DND-41 (cell line): ENCODE results near the gene CEMIP.

Experiments used
- ATAC-seq: fragments of 200-7000 bp; cut with Tn5 transposase; 3 replicates; pipeline ENCODE4 v1.9.1; 2021; ENCODE audit warnings: low read depth; ENCODE audit not compliant: insufficient read depth
- DNase-seq: peaks from one replicate; pipeline ENCODE4 v3.0.0-alpha.2; 2020
- H2AFZ ChIP-seq: 2 replicates; pipeline ENCODE4 v1.6.0; 2012; ENCODE audit warnings: low read depth, low read length
- H3K27ac ChIP-seq: 2 replicates; pipeline ENCODE4 v1.5.1; 2012; ENCODE audit warnings: low read length, inconsistent platforms
- H3K27me3 ChIP-seq: fragments of 200-600 bp; sonication (generic); 2 replicates; pipeline ENCODE4 v1.6.0; 2012; ENCODE audit warnings: low read length, mild to moderate bottlenecking, inconsistent platforms; ENCODE audit not compliant: insufficient read depth, poor library complexity
- H3K36me3 ChIP-seq: 2 replicates; pipeline ENCODE4 v1.5.1; 2012; ENCODE audit warnings: low read length, inconsistent platforms; ENCODE audit not compliant: insufficient read depth
- H3K4me1 ChIP-seq: 2 replicates; pipeline ENCODE4 v1.5.1; 2012; ENCODE audit warnings: mild to moderate bottlenecking, low read length; ENCODE audit not compliant: insufficient read depth
- H3K4me2 ChIP-seq: 2 replicates; pipeline ENCODE4 v1.6.0; 2012; ENCODE audit warnings: mild to moderate bottlenecking, moderate library complexity, low read length, inconsistent platforms; ENCODE audit not compliant: insufficient read depth
- H3K4me3 ChIP-seq, 2 experiments: fragments of 200-600 bp in 1 of 2; shearing (Covaris generic) in 1 of 2; 2 replicates each; pipeline ENCODE4 v1.5.1; 2012 to 2016; ENCODE audit warnings: inconsistent platforms in 2 of 2, low read length in 2 of 2, mild to moderate bottlenecking in 2 of 2, low read depth in 1 of 2, moderate library complexity in 1 of 2
- H3K79me2 ChIP-seq: 2 replicates; pipeline ENCODE4 v1.6.0; 2012; ENCODE audit warnings: low read length, inconsistent platforms; ENCODE audit not compliant: insufficient read depth
- H3K9ac ChIP-seq: 2 replicates; pipeline ENCODE4 v1.6.0; 2012; ENCODE audit warnings: low read depth, mild to moderate bottlenecking, inconsistent platforms, low read length, moderate library complexity
- H3K9me3 ChIP-seq: 2 replicates; pipeline ENCODE4 v1.5.1; 2012; ENCODE audit warnings: low read length, moderate library complexity, mild to moderate bottlenecking, inconsistent platforms; ENCODE audit not compliant: insufficient read depth, severe bottlenecking
- H4K20me1 ChIP-seq: 2 replicates; pipeline ENCODE4 v1.6.0; 2012; ENCODE audit warnings: low read length; ENCODE audit not compliant: insufficient read depth
- EZH2 ChIP-seq: IDR thresholded peaks from 3 replicates; pipeline ENCODE4 v1.6.1; 2012; ENCODE audit warnings: borderline replicate concordance, low read depth, mild to moderate bottlenecking, moderate library complexity, low read length, inconsistent platforms; ENCODE audit not compliant: severe bottlenecking
- TF ChIP-seq, protein P1 (sequence below): IDR thresholded peaks from 2 replicates; pipeline ENCODE4 v1.5.1; 2012; ENCODE audit warnings: borderline replicate concordance, low read length, moderate library complexity, mild to moderate bottlenecking; ENCODE audit not compliant: poor library complexity, severe bottlenecking; ENCODE audit errors: extremely low read depth

CEMIP gene

DNA sequence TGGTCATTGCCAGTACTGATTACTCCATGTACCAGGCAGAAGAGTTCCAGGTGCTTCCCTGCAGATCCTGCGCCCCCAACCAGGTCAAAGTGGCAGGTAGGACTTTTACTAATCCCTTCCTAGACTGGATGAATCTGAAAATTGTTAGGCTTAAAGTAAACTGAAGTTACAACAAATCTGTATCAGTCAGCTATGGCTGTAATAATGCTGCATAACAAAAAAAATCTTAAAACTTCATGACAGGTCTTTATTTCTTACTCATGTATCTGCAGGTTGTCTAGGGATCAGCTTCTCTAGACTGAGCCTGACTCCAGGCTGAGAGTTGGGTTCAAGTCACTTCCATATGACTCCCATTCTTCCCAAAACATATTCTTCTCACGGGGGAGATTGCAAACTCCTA is 116.8 kb downstream of the CEMIP start:
- H3K27me3 ChIP-seq = no peaks in the 10 kb centered on the region
- H3K9me3 ChIP-seq = no peaks in the 10 kb centered on the region

DNA sequence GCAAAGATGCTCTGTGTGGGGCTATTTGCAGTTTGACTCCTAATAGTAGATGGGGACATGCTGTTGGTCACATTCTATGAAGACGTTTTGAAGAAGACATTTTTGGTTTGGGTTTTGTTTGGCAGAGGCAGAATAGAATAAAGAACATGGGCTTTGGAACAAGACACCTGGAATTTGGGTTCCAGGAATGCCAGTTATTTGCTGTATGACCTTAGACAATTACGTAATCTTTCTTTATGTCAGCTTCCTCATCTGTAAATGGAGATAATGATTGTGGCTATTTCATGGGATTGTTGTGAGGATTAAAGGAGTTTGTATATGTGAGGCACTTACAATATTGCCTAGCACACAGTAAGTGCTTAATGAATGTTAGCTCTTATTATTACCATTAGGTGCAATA is 118.9 kb downstream of the CEMIP start:
- no peak overlapping the region for H3K4me2 ChIP-seq
- ATAC-seq (no peak), DNase-seq (no peak)
- H3K36me3 ChIP-seq = no peaks in the 10 kb centered on the region
- no peak for TF ChIP-seq EZH2
- TF ChIP-seq, protein P1, sequence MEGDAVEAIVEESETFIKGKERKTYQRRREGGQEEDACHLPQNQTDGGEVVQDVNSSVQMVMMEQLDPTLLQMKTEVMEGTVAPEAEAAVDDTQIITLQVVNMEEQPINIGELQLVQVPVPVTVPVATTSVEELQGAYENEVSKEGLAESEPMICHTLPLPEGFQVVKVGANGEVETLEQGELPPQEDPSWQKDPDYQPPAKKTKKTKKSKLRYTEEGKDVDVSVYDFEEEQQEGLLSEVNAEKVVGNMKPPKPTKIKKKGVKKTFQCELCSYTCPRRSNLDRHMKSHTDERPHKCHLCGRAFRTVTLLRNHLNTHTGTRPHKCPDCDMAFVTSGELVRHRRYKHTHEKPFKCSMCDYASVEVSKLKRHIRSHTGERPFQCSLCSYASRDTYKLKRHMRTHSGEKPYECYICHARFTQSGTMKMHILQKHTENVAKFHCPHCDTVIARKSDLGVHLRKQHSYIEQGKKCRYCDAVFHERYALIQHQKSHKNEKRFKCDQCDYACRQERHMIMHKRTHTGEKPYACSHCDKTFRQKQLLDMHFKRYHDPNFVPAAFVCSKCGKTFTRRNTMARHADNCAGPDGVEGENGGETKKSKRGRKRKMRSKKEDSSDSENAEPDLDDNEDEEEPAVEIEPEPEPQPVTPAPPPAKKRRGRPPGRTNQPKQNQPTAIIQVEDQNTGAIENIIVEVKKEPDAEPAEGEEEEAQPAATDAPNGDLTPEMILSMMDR = no peak
- H3K9me3 ChIP-seq = no peaks in the 10 kb centered on the region
- H3K9ac ChIP-seq = no peak overlapping the region
- no peak overlapping the region for H3K27ac ChIP-seq
- no peak overlapping the region for H2AFZ ChIP-seq
- H3K4me1 ChIP-seq = no peaks in the 10 kb centered on the region
- no peaks in the 10 kb centered on the region for H3K79me2 ChIP-seq
- no peaks in the 10 kb centered on the region for H4K20me1 ChIP-seq
- H3K4me3 ChIP-seq = no peak overlapping the region
- no peaks in the 10 kb centered on the region for H3K27me3 ChIP-seq

More for the DNA sequence above, 116.8 kb downstream of the CEMIP start:
- no peak overlapping the region for H3K27ac ChIP-seq
- no peaks in the 10 kb centered on the region for H3K36me3 ChIP-seq
- no peak for ATAC-seq
- DNase-seq = no peak
- TF ChIP-seq EZH2 = no peak
- TF ChIP-seq, protein P1 = no peak
- no peaks in the 10 kb centered on the region for H3K4me1 ChIP-seq
- H3K4me3 ChIP-seq = no peak overlapping the region
- no peaks in the 10 kb centered on the region for H4K20me1 ChIP-seq
- no peak overlapping the region for H3K4me2 ChIP-seq
- no peaks in the 10 kb centered on the region for H3K79me2 ChIP-seq
- H2AFZ ChIP-seq = no peak overlapping the region
- H3K9ac ChIP-seq = no peak overlapping the region

DNA sequence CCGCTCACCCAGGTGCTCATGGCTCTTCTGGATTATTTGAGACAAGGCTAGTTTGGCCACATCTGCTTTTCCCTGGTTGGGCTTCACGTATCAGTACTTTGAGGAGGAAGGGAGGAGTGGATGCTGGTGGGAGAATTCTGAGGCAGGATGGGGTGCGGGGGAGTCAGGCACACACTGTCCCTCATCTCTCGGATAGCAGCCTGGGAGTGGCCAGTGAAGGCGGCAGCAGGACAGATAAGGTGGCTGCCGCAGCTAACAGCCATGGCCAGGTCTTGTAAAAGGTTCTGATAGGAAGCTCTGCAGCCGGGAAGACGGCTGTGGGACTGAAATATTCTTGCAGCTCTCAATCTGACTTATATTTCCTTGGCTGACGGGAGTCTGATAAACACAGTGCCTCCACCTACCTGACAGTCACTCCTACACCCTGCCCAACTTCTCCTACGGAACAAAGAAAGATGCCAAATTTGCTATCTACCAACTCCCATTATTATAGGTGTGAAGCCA is 123.2 kb downstream of the CEMIP start:
- H2AFZ ChIP-seq = no peak overlapping the region
- H3K4me3 ChIP-seq = no peak overlapping the region
- TF ChIP-seq, protein P1 = no peak
- TF ChIP-seq EZH2 = no peak
- DNase-seq (no peak), ATAC-seq (no peak)
- H3K79me2 ChIP-seq = no peaks in the 10 kb centered on the region
- no peak overlapping the region for H3K27ac ChIP-seq
- H3K4me2 ChIP-seq = no peak overlapping the region
- no peaks in the 10 kb centered on the region for H3K9me3 ChIP-seq
- H3K4me1 ChIP-seq = no peaks in the 10 kb centered on the region
- H3K9ac ChIP-seq = no peak overlapping the region
- H4K20me1 ChIP-seq = no peaks in the 10 kb centered on the region
- no peaks in the 10 kb centered on the region for H3K27me3 ChIP-seq
- H3K36me3 ChIP-seq = no peaks in the 10 kb centered on the region

DNA sequence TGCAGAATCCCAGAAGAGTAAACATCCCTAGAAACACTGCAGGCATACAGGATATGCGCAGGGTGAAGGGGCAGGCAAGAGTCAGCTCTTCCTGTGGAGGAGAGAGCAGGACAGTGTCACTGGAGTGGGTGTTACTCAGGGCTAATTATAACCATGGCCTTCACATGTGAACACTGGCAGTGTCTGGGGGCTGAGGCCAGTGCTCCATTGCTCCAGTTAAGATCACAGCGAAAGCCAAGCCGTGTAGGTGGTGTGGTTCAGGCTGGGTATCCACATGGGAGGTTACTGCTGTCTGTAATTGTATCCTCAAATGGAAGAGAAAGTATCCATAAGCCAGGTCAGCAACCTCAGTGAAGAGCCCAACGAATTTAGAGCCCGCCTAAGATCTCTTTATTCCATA is 125.8 kb downstream of the CEMIP start:
- DNase-seq = no peak
- H3K4me1 ChIP-seq = no peaks in the 10 kb centered on the region
- no peaks in the 10 kb centered on the region for H4K20me1 ChIP-seq
- TF ChIP-seq, protein P1 = no peak
- no peak for TF ChIP-seq EZH2
- no peak overlapping the region for H3K27ac ChIP-seq
- ATAC-seq = no peak
- no peaks in the 10 kb centered on the region for H3K9me3 ChIP-seq
- no peaks in the 10 kb centered on the region for H3K79me2 ChIP-seq
- no peak overlapping the region for H3K9ac ChIP-seq
- H3K4me3 ChIP-seq = no peak overlapping the region
- no peak overlapping the region for H3K4me2 ChIP-seq
- H2AFZ ChIP-seq = no peak overlapping the region
- H3K36me3 ChIP-seq = no peaks in the 10 kb centered on the region
- H3K27me3 ChIP-seq = no peaks in the 10 kb centered on the region
